Effector memory CD4-positive, alpha-beta T cell (primary cell): ENCODE results near the gene RHOH.

Source experiments
- DNase-seq, 3 donors: peaks; one replicate each; pipeline ENCODE4 v3.0.0-alpha.2; 2020
- H3K27ac ChIP-seq: 2 replicates; pipeline ENCODE4 v1.7.0; 2013; ENCODE audit warnings: mild to moderate bottlenecking, low read length, moderate library complexity; ENCODE audit not compliant: insufficient read depth, poor library complexity, severe bottlenecking
- H3K27me3 ChIP-seq: replicated peaks from 2 replicates; pipeline ENCODE4 v1.7.0; 2013; ENCODE audit warnings: mild to moderate bottlenecking, low read length; ENCODE audit not compliant: insufficient read depth, control insufficient read depth, poor library complexity, severe bottlenecking
- H3K36me3 ChIP-seq: 2 replicates; pipeline ENCODE4 v1.7.0; 2013; ENCODE audit warnings: mild to moderate bottlenecking, low read length, moderate library complexity; ENCODE audit not compliant: control insufficient read depth, insufficient read depth
- H3K4me1 ChIP-seq: 2 replicates; pipeline ENCODE4 v1.7.0; 2013; ENCODE audit warnings: low read length, mild to moderate bottlenecking; ENCODE audit not compliant: control insufficient read depth, insufficient read depth, poor library complexity, severe bottlenecking
- H3K4me3 ChIP-seq: 2 replicates; pipeline ENCODE4 v1.7.0; 2013; ENCODE audit warnings: low read length, low read depth, mild to moderate bottlenecking; ENCODE audit not compliant: insufficient read depth, poor library complexity, severe bottlenecking
- H3K9me3 ChIP-seq: 2 replicates; pipeline ENCODE4 v1.7.0; 2013; ENCODE audit warnings: mild to moderate bottlenecking, low read length, moderate library complexity; ENCODE audit not compliant: control insufficient read depth

The RHOH gene

DNA sequence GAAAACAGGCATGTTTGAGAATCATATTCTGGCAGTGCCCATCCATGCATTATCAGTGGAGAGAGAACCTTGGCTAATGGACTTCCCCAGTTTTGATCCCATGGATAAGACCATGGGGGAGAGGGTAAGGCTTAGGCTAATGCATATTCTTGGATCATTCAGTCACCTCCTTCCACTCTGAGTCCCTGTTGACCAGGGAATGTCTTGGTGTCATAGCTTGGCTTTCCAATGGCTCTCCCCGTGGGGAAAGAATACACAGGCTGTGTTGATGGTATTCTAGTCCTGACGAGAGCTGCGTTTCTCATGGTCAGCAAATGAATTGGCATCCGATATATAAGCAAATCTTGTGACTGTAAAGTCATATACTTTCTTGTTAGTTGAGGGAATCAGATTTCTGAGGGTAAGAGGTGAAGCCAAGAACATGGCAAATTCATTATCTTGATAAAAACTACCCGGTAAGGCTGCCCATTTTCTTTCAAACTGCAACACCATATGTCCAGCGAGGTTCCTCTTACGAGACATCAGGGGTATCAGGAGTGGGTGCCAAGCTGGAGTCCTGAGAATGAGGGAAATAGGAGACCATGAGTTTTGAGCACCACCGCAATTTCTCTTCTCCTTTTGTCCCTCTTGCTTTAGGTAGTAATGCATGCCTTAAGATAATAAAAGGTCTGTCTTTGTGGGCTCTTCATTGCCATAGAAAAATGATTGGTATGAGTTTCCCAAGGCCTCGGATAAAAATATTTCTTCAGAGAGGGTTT is 18.0 kb downstream of the RHOH start:
- Histone ChIP-seq H3K9me3 (no peaks in the 10 kb centered on the region), H3K4me3 (no peak overlapping the region), H3K27ac (peak overlapping the region; percentile 100), H3K27me3 (no peaks in the 10 kb centered on the region), H3K4me1 (peaks cover 86% of the 10 kb centered on the region), H3K36me3 (peaks cover 40% of the 10 kb centered on the region)
- no peak for DNase-seq

DNA sequence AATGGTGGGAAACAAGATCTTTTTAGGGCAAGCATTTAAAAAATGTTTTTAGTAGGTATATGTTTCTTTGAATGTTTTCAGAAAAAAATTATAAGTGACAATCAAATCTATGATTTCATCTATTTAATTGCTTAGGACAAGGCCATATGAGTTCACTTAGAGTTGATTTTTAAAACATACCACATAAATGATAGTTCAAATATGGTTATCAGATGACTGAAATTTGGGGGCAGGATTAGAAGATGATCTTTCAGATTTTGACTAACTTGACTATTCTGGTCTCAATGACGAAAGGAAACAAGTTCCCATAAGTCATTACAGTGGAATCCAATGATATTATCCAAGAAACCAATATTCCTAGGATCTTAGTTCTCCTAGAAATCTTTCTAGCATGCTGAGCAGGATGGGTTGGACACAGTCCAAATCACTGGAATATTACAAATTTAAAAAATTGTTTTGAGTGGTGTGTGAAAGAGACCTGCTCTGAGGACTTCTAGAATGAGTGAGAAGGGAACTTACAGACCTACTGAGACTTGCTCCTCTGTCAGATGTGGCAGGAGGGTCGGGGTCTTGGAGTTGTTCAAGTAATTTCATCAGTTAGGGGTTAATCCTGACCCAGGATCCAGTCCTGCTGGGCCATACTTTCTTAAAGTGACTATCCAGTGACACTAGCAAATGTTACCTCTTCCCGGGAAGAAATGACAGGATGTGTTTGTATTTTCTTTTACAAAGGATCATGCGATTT is 20.0 kb downstream of the RHOH start:
- H3K9me3 ChIP-seq: no peaks in the 10 kb centered on the region
- H3K4me1 ChIP-seq: peaks cover 83% of the 10 kb centered on the region
- peak overlapping the region; percentile 53 for H3K27ac ChIP-seq
- peaks cover 39% of the 10 kb centered on the region for H3K36me3 ChIP-seq
- no peaks in the 10 kb centered on the region for H3K27me3 ChIP-seq
- H3K4me3 ChIP-seq: no peak overlapping the region
- no peak for DNase-seq

DNA sequence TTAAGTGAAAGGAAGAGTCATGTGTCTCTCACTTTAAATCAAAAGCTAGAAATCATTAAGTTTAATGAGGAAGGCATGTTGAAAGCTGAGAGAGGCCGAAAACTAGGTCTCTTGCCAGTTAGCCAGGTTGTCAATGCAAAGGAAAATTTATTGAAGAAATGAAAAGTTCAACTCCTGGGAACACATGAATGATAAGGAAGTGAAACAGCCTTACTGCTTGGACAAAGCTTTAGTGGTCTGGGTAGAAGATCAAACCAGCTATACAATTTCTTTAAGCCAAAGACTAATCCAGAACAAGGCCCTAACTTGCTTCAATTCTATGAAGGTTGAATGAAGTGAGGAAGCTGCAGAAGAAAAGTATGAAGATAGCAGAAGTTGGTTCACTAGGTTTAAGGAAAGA is 24.9 kb downstream of the RHOH start:
- no peaks in the 10 kb centered on the region for H3K27me3 ChIP-seq
- H3K4me3 ChIP-seq: no peak overlapping the region
- H3K36me3 ChIP-seq: peaks cover 32% of the 10 kb centered on the region
- peak overlapping the region; percentile 25 for H3K27ac ChIP-seq
- no peaks in the 10 kb centered on the region for H3K9me3 ChIP-seq
- peaks cover 66% of the 10 kb centered on the region for H3K4me1 ChIP-seq
- no peak for DNase-seq

DNA sequence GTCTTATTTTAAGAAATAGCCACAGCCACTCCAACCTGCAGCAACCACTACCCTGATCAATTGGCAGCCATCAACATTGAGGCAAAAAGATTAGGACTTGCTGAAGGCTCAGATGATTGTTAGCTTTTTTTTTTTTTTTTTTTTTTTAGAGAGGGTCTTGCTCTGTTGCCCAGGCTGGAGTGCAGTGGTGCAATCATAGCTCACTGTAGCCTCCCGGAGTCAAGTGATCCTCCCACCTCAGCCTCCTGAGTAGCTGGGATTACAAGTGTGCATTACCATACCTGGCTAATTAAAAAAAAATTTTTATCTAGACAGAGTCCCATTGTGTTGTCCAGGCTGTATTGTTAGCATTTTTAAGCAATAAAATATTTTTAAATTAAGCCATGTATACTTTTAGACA is 26.5 kb downstream of the RHOH start:
- peak overlapping the region; percentile 20 for H3K27ac ChIP-seq
- no peaks in the 10 kb centered on the region for H3K27me3 ChIP-seq
- H3K4me1 ChIP-seq: peaks cover 60% of the 10 kb centered on the region
- H3K36me3 ChIP-seq: peaks cover 23% of the 10 kb centered on the region
- no peak overlapping the region for H3K4me3 ChIP-seq
- no peak for DNase-seq
- H3K9me3 ChIP-seq: no peaks in the 10 kb centered on the region

DNA sequence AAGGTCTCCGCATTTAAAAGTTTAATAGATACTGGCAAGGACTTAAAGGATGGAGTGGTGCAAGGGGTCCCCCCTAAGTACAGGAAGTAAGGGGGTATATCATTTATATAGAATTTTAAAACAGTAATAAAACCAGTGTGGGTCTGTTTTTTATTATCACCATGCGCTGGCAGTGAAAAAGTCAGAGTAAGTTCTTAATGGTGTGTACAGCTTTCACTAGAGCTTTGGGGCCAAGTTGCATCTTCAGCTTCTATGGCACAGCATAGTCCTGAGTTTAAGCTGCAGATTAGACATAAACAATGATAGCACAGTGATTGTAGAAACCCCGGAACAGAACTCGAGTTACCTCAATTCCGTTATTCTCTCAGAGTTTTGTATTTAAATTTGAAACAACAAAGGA is 27.6 kb downstream of the RHOH start:
- H3K27me3 ChIP-seq: no peaks in the 10 kb centered on the region
- no peak for DNase-seq
- H3K4me3 ChIP-seq: no peak overlapping the region
- H3K36me3 ChIP-seq: peaks cover 22% of the 10 kb centered on the region
- H3K4me1 ChIP-seq: peaks cover 60% of the 10 kb centered on the region
- peak overlapping the region; percentile 59 for H3K27ac ChIP-seq
- H3K9me3 ChIP-seq: no peaks in the 10 kb centered on the region

DNA sequence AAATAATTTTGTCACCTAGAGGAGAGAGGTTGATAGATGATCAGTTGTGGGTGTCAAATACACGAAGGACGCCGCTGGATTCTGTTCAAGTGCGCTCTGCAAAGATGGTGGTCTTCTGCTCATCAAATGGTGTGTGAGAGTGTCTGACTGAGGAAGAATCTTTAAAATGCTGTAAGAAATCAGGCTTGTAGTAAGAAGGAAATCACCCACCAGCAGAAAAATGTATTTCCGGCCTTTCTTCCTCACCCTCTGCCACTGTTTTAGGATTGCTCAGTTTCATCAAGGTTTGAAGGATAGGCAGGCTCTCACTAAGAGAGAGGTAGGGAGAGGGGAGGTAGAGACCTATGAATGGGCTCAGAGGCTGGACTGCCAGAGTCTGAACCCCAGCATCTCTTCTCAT is 28.7 kb downstream of the RHOH start:
- peaks cover 18% of the 10 kb centered on the region for H3K36me3 ChIP-seq
- DNase-seq: no peak
- peaks cover 64% of the 10 kb centered on the region for H3K4me1 ChIP-seq
- H3K27me3 ChIP-seq: no peaks in the 10 kb centered on the region
- H3K4me3 ChIP-seq: no peak overlapping the region
- H3K9me3 ChIP-seq: no peaks in the 10 kb centered on the region
- peak overlapping the region; percentile 59 for H3K27ac ChIP-seq

DNA sequence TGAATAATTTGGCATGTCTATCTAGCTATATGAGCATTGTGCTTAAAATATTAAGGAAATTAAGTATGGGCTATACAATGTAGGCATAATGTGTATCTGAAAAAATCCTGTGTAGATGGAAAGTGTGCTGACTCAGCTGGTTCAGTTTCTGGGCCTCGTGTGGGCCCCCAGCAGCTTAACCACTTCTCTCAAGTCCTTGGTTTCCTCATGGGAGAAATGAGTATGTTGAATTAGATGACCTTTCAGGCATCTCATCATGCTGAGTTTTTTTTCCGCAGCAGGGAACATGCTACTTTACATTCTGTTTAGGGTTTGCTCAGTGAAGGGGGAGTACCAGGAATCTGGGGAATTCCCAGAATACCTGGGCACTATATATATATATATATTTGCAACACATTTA is 30.5 kb downstream of the RHOH start:
- DNase-seq: no peak
- Histone ChIP-seq H3K27ac (peak overlapping the region; percentile 70), H3K27me3 (no peaks in the 10 kb centered on the region), H3K4me1 (peaks cover 70% of the 10 kb centered on the region), H3K9me3 (no peaks in the 10 kb centered on the region), H3K36me3 (peaks cover 22% of the 10 kb centered on the region), H3K4me3 (no peak overlapping the region)

DNA sequence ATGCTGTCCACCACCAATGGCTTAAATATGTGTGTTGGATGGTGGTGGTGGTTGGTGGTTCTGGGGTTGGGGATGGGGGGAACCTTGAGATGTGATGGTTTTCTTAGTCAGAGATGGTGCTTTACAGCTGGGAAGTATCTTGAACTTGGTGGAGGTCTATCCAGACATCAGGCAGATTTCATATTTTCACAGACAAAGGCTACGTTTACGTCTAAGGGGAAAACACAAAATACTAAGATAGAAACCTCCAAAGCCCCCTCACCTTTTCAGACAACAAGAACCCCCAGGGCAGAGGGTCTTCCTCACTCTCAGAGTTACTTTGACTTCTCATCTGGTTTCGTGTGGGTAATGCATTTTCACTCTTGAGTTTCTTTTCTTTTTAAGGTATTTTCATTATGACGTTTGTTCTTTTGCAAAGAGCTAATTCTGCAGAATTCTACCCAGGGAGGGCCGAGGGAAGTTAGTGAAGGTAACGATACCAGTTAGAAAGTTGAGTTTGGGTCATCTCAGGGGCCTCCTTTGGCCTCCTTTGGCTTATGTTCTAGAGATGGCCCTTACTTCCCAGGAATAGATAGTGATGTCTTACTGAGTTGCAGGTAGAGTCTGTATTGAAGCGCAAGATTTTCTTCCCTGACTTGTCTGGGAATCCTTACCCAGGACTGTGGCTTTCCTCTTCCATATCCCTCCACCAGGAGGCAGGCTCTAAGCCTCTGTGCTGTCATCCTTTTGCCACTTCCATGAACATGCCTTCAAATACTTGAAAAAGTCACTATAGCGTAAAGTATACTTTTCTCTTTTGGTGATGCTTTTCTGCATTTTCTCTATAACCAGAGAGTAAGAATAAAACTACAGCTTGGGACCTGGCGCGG is 31.9 kb downstream of the RHOH start:
- no peaks in the 10 kb centered on the region for H3K9me3 ChIP-seq
- H3K4me1 ChIP-seq: peaks cover 77% of the 10 kb centered on the region
- no peaks in the 10 kb centered on the region for H3K27me3 ChIP-seq
- no peak for DNase-seq
- H3K4me3 ChIP-seq: peak overlapping the region; percentile 18
- H3K27ac ChIP-seq: peak overlapping the region; percentile 70
- peaks cover 14% of the 10 kb centered on the region for H3K36me3 ChIP-seq

DNA sequence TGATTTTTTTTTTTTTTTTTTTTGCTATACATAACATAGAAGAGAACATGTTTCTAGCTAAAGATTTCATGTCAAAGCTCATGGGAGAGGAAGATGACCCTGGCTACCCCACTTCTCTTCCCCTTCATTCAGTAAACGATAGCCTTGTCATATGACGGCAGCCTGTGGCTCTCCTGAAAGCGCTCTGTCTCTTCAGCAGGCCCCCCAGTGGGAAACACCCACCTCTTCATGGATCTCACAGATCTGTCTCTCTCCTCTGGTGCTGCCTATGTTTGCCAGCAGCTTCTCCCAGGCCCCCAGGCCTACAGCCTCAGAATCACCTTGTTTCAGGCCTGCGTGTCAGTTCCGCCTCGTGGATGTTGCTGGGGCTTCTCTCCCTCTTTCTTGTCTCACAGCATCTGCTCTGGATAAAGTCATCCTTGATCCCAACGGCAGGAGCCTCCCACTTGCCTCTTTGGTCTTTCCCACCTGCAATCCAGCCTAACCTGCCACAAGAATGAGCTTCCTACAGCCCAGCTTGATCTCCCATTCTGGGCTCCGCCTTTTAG is 34.6 kb downstream of the RHOH start:
- peaks cover 4% of the 10 kb centered on the region for H3K36me3 ChIP-seq
- H3K4me1 ChIP-seq: peaks cover 68% of the 10 kb centered on the region
- DNase-seq: no peak
- no peaks in the 10 kb centered on the region for H3K9me3 ChIP-seq
- H3K27ac ChIP-seq: peak overlapping the region; percentile 70
- no peaks in the 10 kb centered on the region for H3K27me3 ChIP-seq
- H3K4me3 ChIP-seq: peak overlapping the region; percentile 31
